Right lobe of liver (tissue), 4 donors: ENCODE measurements around the gene SLC19A2.

ENCODE experiments used
- CTCF ChIP-seq, 4 donors: fragments of 200-600 bp in 3 of 4; fragments of 450-650 bp in 1 of 4; IDR thresholded peaks; one replicate each; pipeline versions ENCODE4 v1.5.1 to v1.8.0; 2016 to 2022; ENCODE audit warnings: antibody characterized with exemption in 4 of 4, mild to moderate bottlenecking in 2 of 4
- POLR2A ChIP-seq: fragments of 450-650 bp; IDR thresholded peaks from one replicate; pipeline ENCODE4 v1.6.1; 2017; ENCODE audit warnings: antibody characterized with exemption, mild to moderate bottlenecking
- donor health status: DM: no; HTN: no; CAD: no.
- donor health status: DM: no; HTN: no; CAD: no.
- donor health status: DM: no; HTN: yes; CAD: no.

GRCh38 chr1:169474302-169474995 lies 11.3 kb downstream of the SLC19A2 start:
- TF ChIP-seq POLR2A: no peak
- TF ChIP-seq CTCF (IDR thresholded peaks at IDR 0.05): no peak
